IMR-90 (cell line): ENCODE measurements around the gene TMPRSS13. TPM values are rescaled to one million over a fixed set of nuclear protein-coding genes. Genes with fewer than 3 reads are reported as not detected.

Experiments used
- ATAC-seq: fragments of 200-7000 bp; cut with Tn5 transposase; 2 replicates; pipeline ENCODE4 v1.9.1; 2020; ENCODE audit warnings: low read depth, mild to moderate bottlenecking, moderate library complexity
- BruUV-seq: library from RNA; stranded (reverse); fragments of 400-500 nt; replicated peaks from 2 replicates; lab custom pipeline; 2021; lab: Mats Ljungman, UMichigan
- CTCF ChIA-PET: fragments of 300-600 bp; formaldehyde crosslinking; extraction: SDS; loops from one replicate; lab custom pipeline; 2021; ENCODE audit warnings: antibody characterized with exemption; lab: Yijun Ruan, JAX
- POLR2A ChIA-PET: fragments of 300-600 bp; sonication (Branson Sonifier 250); formaldehyde crosslinking; loops from one replicate; lab custom pipeline; 2022; ENCODE audit warnings: antibody characterized with exemption; ENCODE audit not compliant: unreplicated experiment; lab: Charles Lee
- DNase-seq: peaks from one replicate; pipeline ENCODE4 v3.0.0; 2013
- H2AFZ ChIP-seq: replicated peaks from 2 replicates; pipeline ENCODE3; 2013; ENCODE audit warnings: low read length, mild to moderate bottlenecking; ENCODE audit not compliant: poor library complexity
- H2AK5ac ChIP-seq: 2 replicates; pipeline ENCODE4 v1.6.1; 2013; ENCODE audit warnings: low read depth, low read length, inconsistent platforms
- H2AK9ac ChIP-seq: replicated peaks from 2 replicates; pipeline ENCODE3; 2013; ENCODE audit warnings: mild to moderate bottlenecking, low read depth, low read length, moderate library complexity; ENCODE audit not compliant: poor library complexity
- H2BK120ac ChIP-seq: 2 replicates; pipeline ENCODE4 v1.6.1; 2013; ENCODE audit warnings: low read depth, low read length, inconsistent platforms
- H2BK15ac ChIP-seq: 3 replicates; pipeline ENCODE4 v1.6.1; 2013; ENCODE audit warnings: low read depth, low read length, inconsistent platforms
- H2BK20ac ChIP-seq: 2 replicates; pipeline ENCODE4 v1.6.1; 2013; ENCODE audit warnings: low read depth, mild to moderate bottlenecking, inconsistent platforms, low read length, moderate library complexity
- H2BK5ac ChIP-seq: 2 replicates; pipeline ENCODE4 v1.6.1; 2013; ENCODE audit warnings: mild to moderate bottlenecking, low read depth, low read length, inconsistent platforms; ENCODE audit not compliant: poor library complexity, severe bottlenecking
- H3K14ac ChIP-seq: replicated peaks from 2 replicates; pipeline ENCODE4 v1.6.1; 2013; ENCODE audit warnings: low read depth, low read length, inconsistent platforms
- H3K18ac ChIP-seq: 2 replicates; pipeline ENCODE4 v1.6.1; 2013; ENCODE audit warnings: low read depth, low read length, control low read depth
- H3K23ac ChIP-seq: 2 replicates; pipeline ENCODE4 v1.6.1; 2013; ENCODE audit warnings: low read depth, low read length, inconsistent platforms
- H3K27ac ChIP-seq: 2 replicates; pipeline ENCODE4 v1.5.1; 2013; ENCODE audit warnings: mild to moderate bottlenecking, control low read depth, low read length; ENCODE audit not compliant: insufficient read depth
- H3K27me3 ChIP-seq: 2 replicates; pipeline ENCODE4 v1.6.1; 2013; ENCODE audit warnings: low read length; ENCODE audit not compliant: control insufficient read depth, insufficient read depth
- H3K36me3 ChIP-seq: 2 replicates; pipeline ENCODE4 v1.6.1; 2013; ENCODE audit warnings: low read length, mixed read lengths; ENCODE audit not compliant: control insufficient read depth, insufficient read depth
- H3K4ac ChIP-seq: 2 replicates; pipeline ENCODE4 v1.6.1; 2013; ENCODE audit warnings: low read depth, low read length, inconsistent platforms
- H3K4me1 ChIP-seq: 2 replicates; pipeline ENCODE4 v1.6.1; 2013; ENCODE audit warnings: low read length, mixed read lengths; ENCODE audit not compliant: control insufficient read depth, insufficient read depth
- H3K4me2 ChIP-seq: 2 replicates; pipeline ENCODE4 v1.6.1; 2013; ENCODE audit warnings: low read depth, mild to moderate bottlenecking, control low read depth, low read length, moderate library complexity
- H3K4me3 ChIP-seq: 2 replicates; pipeline ENCODE4 v1.5.1; 2013; ENCODE audit warnings: low read depth, mild to moderate bottlenecking, control low read depth, low read length, moderate library complexity; ENCODE audit not compliant: insufficient read depth
- H3K56ac ChIP-seq: 2 replicates; pipeline ENCODE4 v1.6.1; 2013; ENCODE audit warnings: low read length, inconsistent platforms; ENCODE audit not compliant: insufficient read depth; ENCODE audit errors: extremely low read depth
- H3K79me1 ChIP-seq, 2 experiments: 2 replicates each; pipeline ENCODE4 v1.6.1; 2013; ENCODE audit warnings: low read length in 2 of 2, inconsistent platforms in 1 of 2, low read depth in 1 of 2
- H3K9ac ChIP-seq: 2 replicates; pipeline ENCODE4 v1.6.1; 2013; ENCODE audit warnings: low read depth, low read length, control low read depth
- H3K9me1 ChIP-seq: 2 replicates; pipeline ENCODE4 v1.6.1; 2013; ENCODE audit warnings: low read length, inconsistent platforms; ENCODE audit not compliant: insufficient read depth
- H3K9me3 ChIP-seq: 2 replicates; pipeline ENCODE4 v1.6.1; 2013; ENCODE audit warnings: low read length; ENCODE audit not compliant: control insufficient read depth, insufficient read depth
- H4K20me1 ChIP-seq: 2 replicates; pipeline ENCODE4 v1.6.1; 2013; ENCODE audit warnings: low read length, inconsistent platforms; ENCODE audit not compliant: insufficient read depth
- H4K5ac ChIP-seq: 2 replicates; pipeline ENCODE4 v1.6.1; 2013; ENCODE audit warnings: mild to moderate bottlenecking, low read depth, low read length, control low read depth
- H4K8ac ChIP-seq, 2 experiments: 2 replicates each; pipeline ENCODE4 v1.6.1; 2013; ENCODE audit warnings: low read depth in 2 of 2, low read length in 2 of 2, control low read depth in 1 of 2, inconsistent platforms in 1 of 2
- H4K91ac ChIP-seq: 2 replicates; pipeline ENCODE4 v1.6.1; 2013; ENCODE audit warnings: low read depth, low read length, inconsistent platforms; ENCODE audit not compliant: insufficient read depth
- BHLHE40 ChIP-seq: fragments of 150-350 bp; IDR thresholded peaks from 2 replicates; pipeline ENCODE4 v1.6.1; 2016; ENCODE audit warnings: mild to moderate bottlenecking, low read depth, low read length
- CHD1 ChIP-seq: IDR thresholded peaks from 2 replicates; pipeline ENCODE4 v1.6.1; 2012; ENCODE audit warnings: low read depth, low read length, improper control_type of control experiment
- CTCF ChIP-seq: conservative IDR thresholded peaks from 2 replicates; pipeline ENCODE4 v1.5.1; 2012; ENCODE audit warnings: mild to moderate bottlenecking, low read depth, low read length, improper control_type of control experiment
- FOS ChIP-seq: fragments of 150-350 bp; IDR thresholded peaks from 2 replicates; pipeline ENCODE4 v1.6.1; 2016; ENCODE audit warnings: low read depth, low read length
- MAFK ChIP-seq: IDR thresholded peaks from 2 replicates; pipeline ENCODE4 v1.6.1; 2012; ENCODE audit warnings: low read depth, low read length, improper control_type of control experiment
- MAZ ChIP-seq: IDR thresholded peaks from 2 replicates; pipeline ENCODE4 v1.6.1; 2012; ENCODE audit warnings: low read depth, mild to moderate bottlenecking, low read length, improper control_type of control experiment, moderate library complexity, borderline replicate concordance
- NFE2L2 ChIP-seq: fragments of 150-350 bp; IDR thresholded peaks from 2 replicates; pipeline ENCODE4 v1.6.1; 2016; ENCODE audit warnings: low read depth, mild to moderate bottlenecking, low read length
- SMC3 ChIP-seq: fragments of 150-350 bp; IDR thresholded peaks from 2 replicates; pipeline ENCODE4 v1.6.1; 2016; ENCODE audit warnings: low read depth, mild to moderate bottlenecking, antibody characterized with exemption, low read length, moderate library complexity
- WGBS, 2 experiments: methylation state at CpG; one replicate each; pipeline versions ENCODE4 v1.1.5 to v1.1.7; 2013; ENCODE audit warnings: missing lambda C conversion rate in 2 of 2; ENCODE audit not compliant: insufficient read length in 1 of 2; ENCODE audit errors: extremely low coverage in 2 of 2; 5-methylcytosine and 5-hydroxymethylcytosine counted together
- dilution Hi-C: fragments of 300-500 bp; cut with HindIII; formaldehyde crosslinking; loops from one replicate; pipeline ENCODE4 v1.14.3; 2018; ENCODE audit warnings: low sequenced_read_pairs; ENCODE audit not compliant: unreplicated experiment
- in situ Hi-C: fragments of 300-500 bp; cut with MboI; formaldehyde crosslinking; loops from 3 replicates; pipeline ENCODE4 v1.14.3; 2019; ENCODE audit warnings: low sequenced_read_pairs, inconsistent platforms, mixed read lengths
- intact Hi-C: fragments of 100-400 bp; cut with micrococcal nuclease; formaldehyde crosslinking; loops from 2 replicates; pipeline ENCODE4 v1.10.0; 2022
- polyA plus RNA-seq, 3 experiments: library from polyadenylated mRNA; depleted of rRNA; stranded (reverse); fragments of >200 nt; gene quantifications; 2 replicates each; pipeline ENCODE4 v1.2.3, GENCODE V29; 2012; ENCODE audit warnings: low replicate concordance in 1 of 3
- total RNA-seq: library from RNA; depleted of rRNA; stranded (reverse); fragments of >200 nt; gene quantifications from 2 replicates; pipeline ENCODE4 v1.2.3, GENCODE V29; 2012

TMPRSS13 gene
- total and polyA plus RNA-seq, 2 of the 4 experiments (the other 2 are of a cell fraction) = not detected

DNA sequence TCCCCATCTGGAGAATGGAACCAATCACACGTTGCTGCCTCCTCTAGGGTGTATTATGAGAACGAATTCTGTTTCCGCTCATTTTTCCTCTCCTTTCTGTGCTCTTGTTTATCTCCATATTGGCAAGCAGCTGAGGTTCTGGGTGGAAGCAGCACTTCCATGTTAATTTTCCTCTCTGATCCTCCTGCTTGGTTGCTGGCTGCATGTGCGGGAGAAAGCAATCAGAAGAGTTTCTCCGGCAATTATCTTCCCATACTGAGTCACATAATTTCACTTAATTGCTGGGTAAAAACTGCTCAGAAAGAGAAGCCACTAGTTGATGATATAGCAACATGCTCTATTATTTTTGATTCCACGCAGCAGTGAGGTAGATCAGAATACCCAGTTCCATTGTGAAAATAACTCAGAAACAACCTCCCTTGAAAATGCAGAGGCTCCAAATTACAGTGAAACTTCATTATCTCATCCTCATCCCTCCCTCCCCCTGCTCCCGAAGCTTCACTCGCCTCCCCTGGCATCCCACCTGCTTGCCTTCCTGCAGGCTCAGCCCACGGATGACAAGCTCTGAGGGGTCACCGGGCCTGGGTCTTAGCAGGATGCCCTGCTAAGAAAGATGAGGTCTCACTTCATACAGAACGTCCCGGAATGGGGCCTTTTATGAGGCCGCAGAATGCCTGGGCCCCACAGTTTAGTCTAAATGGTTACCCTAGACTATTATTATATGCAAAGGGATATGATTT is 73.1 kb downstream of the TMPRSS13 start:
- Histone ChIP-seq H3K14ac (no peak overlapping the region), H4K5ac (no peak overlapping the region), H3K4me2 (no peak overlapping the region), H3K18ac (no peak overlapping the region), H3K9ac (no peak overlapping the region), H3K79me1 (no peaks in the 10 kb centered on the region), H4K8ac (no peak overlapping the region), H3K27me3 (peaks cover 8% of the 10 kb centered on the region), H2AK9ac (no peak overlapping the region), H3K23ac (no peak overlapping the region), H2AK5ac (no peak overlapping the region), H3K56ac (no peak overlapping the region), H2AFZ (no peak overlapping the region), H3K27ac (no peak overlapping the region), H3K36me3 (no peaks in the 10 kb centered on the region), H3K9me1 (no peaks in the 10 kb centered on the region), H2BK20ac (no peak overlapping the region), H3K4me3 (no peak overlapping the region), H2BK120ac (no peak overlapping the region), H4K20me1 (no peaks in the 10 kb centered on the region), H3K9me3 (no peaks in the 10 kb centered on the region), H3K4me1 (no peaks in the 10 kb centered on the region), H4K91ac (no peak overlapping the region), H2BK5ac (no peak overlapping the region), H2BK15ac (no peak overlapping the region), H3K4ac (no peak overlapping the region)
- no peak for DNase-seq
- BruUV-seq = no TSS peak
- 67% methylated on average over 1 of the region's 13 CpGs; no CpG with 5 or more reads in 1 of the 2 experiments for WGBS, 2 experiments
- no peak for ATAC-seq
- dilution Hi-C loops (no loop called here), in situ Hi-C loops (no loop called here), intact Hi-C loops (no loop called here)
- TF ChIP-seq NFE2L2 = no peak
- TF ChIP-seq CHD1 = no peak
- no peak for TF ChIP-seq SMC3
- TF ChIP-seq CTCF = no peak
- TF ChIP-seq MAFK = no peak
- no peak for TF ChIP-seq BHLHE40
- TF ChIP-seq MAZ = no peak
- no peak for TF ChIP-seq FOS
- CTCF ChIA-PET = interaction anchor here (0.9 kb wide), 1 partner anchor 12 kb away, joined by 3 read pairs; no protein-coding TSS in a partner anchor
- POLR2A ChIA-PET = interaction anchor here (0.6 kb wide), 1 partner anchor 189 kb away, joined by 11 read pairs; no protein-coding TSS in a partner anchor
